ENCODE data around the gene BRD3OS.

Gene BRD3OS

GRCh38 chr9:134026981-134027380 is 1.7 kb downstream of the BRD3OS start:
- Histone ChIP-seq H3K27me3 (ENCODE audit: low read depth, low read length) (no peaks in the 10 kb centered on the region), H3K9ac (ENCODE audit: low read length) (no peak overlapping the region), H2AFZ (ENCODE audit: low read depth, low read length) (no peak overlapping the region), H3K4me2 (ENCODE audit: low read length) (no peak overlapping the region), H4K20me1 (ENCODE audit: insufficient read depth, low read length) (0 out of 2 replicates have a peak, but pooled peaks cover 2% of the 10 kb centered on the region), H3K4me3 (ENCODE audit: low read length) (no peak overlapping the region), H3K4me1 (ENCODE audit: low read length) (peaks cover 6% of the 10 kb centered on the region), H3K9me3 (ENCODE audit: insufficient read depth, low read length) (no peaks in the 10 kb centered on the region), H3K27ac (ENCODE audit: low read length) (no peak overlapping the region), H3K79me2 (ENCODE audit: low read length) (no peaks in the 10 kb centered on the region), H3K36me3 (replicated peaks; ENCODE audit: low read depth, low read length) (no peaks in the 10 kb centered on the region)
- TF ChIP-seq, protein P1, sequence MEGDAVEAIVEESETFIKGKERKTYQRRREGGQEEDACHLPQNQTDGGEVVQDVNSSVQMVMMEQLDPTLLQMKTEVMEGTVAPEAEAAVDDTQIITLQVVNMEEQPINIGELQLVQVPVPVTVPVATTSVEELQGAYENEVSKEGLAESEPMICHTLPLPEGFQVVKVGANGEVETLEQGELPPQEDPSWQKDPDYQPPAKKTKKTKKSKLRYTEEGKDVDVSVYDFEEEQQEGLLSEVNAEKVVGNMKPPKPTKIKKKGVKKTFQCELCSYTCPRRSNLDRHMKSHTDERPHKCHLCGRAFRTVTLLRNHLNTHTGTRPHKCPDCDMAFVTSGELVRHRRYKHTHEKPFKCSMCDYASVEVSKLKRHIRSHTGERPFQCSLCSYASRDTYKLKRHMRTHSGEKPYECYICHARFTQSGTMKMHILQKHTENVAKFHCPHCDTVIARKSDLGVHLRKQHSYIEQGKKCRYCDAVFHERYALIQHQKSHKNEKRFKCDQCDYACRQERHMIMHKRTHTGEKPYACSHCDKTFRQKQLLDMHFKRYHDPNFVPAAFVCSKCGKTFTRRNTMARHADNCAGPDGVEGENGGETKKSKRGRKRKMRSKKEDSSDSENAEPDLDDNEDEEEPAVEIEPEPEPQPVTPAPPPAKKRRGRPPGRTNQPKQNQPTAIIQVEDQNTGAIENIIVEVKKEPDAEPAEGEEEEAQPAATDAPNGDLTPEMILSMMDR (IDR thresholded peaks at IDR 0.05; ENCODE audit: low read depth, low read length) = no peak
- TF ChIP-seq EZH2phosphoT487 (IDR thresholded peaks at IDR 0.05; ENCODE audit: low read depth) = no peak

DNA sequence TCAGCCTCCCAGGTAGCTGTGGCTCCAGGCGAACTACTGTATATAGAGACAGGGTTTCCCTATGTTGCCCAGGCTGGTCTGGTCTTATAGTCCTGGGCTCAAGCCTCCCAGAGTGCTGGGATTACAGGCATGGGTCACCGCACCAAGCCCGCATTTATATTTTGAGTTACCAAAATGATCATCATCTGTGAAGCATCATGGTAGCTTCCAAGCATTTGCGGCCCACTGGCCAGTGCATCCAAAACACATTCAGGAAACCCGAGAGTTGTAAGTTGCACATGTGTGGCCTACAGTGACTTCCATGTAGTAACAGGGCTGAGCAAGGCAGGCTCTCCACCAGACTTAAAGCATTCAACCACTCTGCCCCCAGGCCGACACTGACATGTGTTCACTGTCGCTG is 2.3 kb downstream of the BRD3OS start:
- TF ChIP-seq, protein P1 (IDR thresholded peaks at IDR 0.05; ENCODE audit: low read depth, low read length) = no peak
- TF ChIP-seq EZH2phosphoT487 (IDR thresholded peaks at IDR 0.05; ENCODE audit: low read depth) = no peak
- Histone ChIP-seq H3K27ac (ENCODE audit: low read length) (no peak overlapping the region), H3K4me1 (ENCODE audit: low read length) (peaks cover 6% of the 10 kb centered on the region), H3K9ac (ENCODE audit: low read length) (no peak overlapping the region), H3K79me2 (ENCODE audit: low read length) (no peaks in the 10 kb centered on the region), H4K20me1 (ENCODE audit: insufficient read depth, low read length) (0 out of 2 replicates have a peak, but pooled peaks cover 2% of the 10 kb centered on the region), H3K27me3 (ENCODE audit: low read depth, low read length) (no peaks in the 10 kb centered on the region), H3K4me2 (ENCODE audit: low read length) (no peak overlapping the region), H3K4me3 (ENCODE audit: low read length) (no peak overlapping the region), H3K36me3 (replicated peaks; ENCODE audit: low read depth, low read length) (no peaks in the 10 kb centered on the region), H3K9me3 (ENCODE audit: insufficient read depth, low read length) (no peaks in the 10 kb centered on the region), H2AFZ (ENCODE audit: low read depth, low read length) (no peak overlapping the region)

- peaks cover 3% of the 10 kb centered on the region for H3K36me3 ChIP-seq (replicated peaks; ENCODE audit: low read depth, low read length)
Observed at GRCh38 chr9:134028076-134028475, 2.8 kb downstream of the BRD3OS start.

GRCh38 chr9:134028575-134029247 is 3.4 kb downstream of the BRD3OS start:
- no peak for TF ChIP-seq EZH2phosphoT487 (IDR thresholded peaks at IDR 0.05; ENCODE audit: low read depth)
- TF ChIP-seq, protein P1 (IDR thresholded peaks at IDR 0.05; ENCODE audit: low read depth, low read length) = no peak
- H3K27ac ChIP-seq (ENCODE audit: low read length) = no peak overlapping the region
- no peaks in the 10 kb centered on the region for H3K9me3 ChIP-seq (ENCODE audit: insufficient read depth, low read length)
- peaks cover 8% of the 10 kb centered on the region for H3K36me3 ChIP-seq (replicated peaks; ENCODE audit: low read depth, low read length)
- no peaks in the 10 kb centered on the region for H3K79me2 ChIP-seq (ENCODE audit: low read length)
- 0 out of 2 replicates have a peak, but pooled peaks cover 2% of the 10 kb centered on the region for H4K20me1 ChIP-seq (ENCODE audit: insufficient read depth, low read length)
- no peak overlapping the region for H3K4me2 ChIP-seq (ENCODE audit: low read length)
- no peak overlapping the region for H2AFZ ChIP-seq (ENCODE audit: low read depth, low read length)
- no peaks in the 10 kb centered on the region for H3K27me3 ChIP-seq (ENCODE audit: low read depth, low read length)
- H3K4me3 ChIP-seq (ENCODE audit: low read length) = no peak overlapping the region
- H3K4me1 ChIP-seq (ENCODE audit: low read length) = peaks cover 6% of the 10 kb centered on the region
- H3K9ac ChIP-seq (ENCODE audit: low read length) = no peak overlapping the region

More at GRCh38 chr9:134028076-134028475, 2.8 kb downstream of the BRD3OS start:
- Histone ChIP-seq H3K79me2 (ENCODE audit: low read length) (no peaks in the 10 kb centered on the region), H3K4me3 (ENCODE audit: low read length) (no peak overlapping the region), H3K9me3 (ENCODE audit: insufficient read depth, low read length) (no peaks in the 10 kb centered on the region), H3K27me3 (ENCODE audit: low read depth, low read length) (no peaks in the 10 kb centered on the region), H3K4me1 (ENCODE audit: low read length) (peaks cover 6% of the 10 kb centered on the region), H3K27ac (ENCODE audit: low read length) (no peak overlapping the region), H3K9ac (ENCODE audit: low read length) (no peak overlapping the region), H4K20me1 (ENCODE audit: insufficient read depth, low read length) (0 out of 2 replicates have a peak, but pooled peaks cover 2% of the 10 kb centered on the region), H3K4me2 (ENCODE audit: low read length) (no peak overlapping the region), H2AFZ (ENCODE audit: low read depth, low read length) (no peak overlapping the region)
- no peak for TF ChIP-seq EZH2phosphoT487 (IDR thresholded peaks at IDR 0.05; ENCODE audit: low read depth)
- TF ChIP-seq, protein P1 (IDR thresholded peaks at IDR 0.05; ENCODE audit: low read depth, low read length) = no peak

All from OCI-LY3 (cell line).